ENCODE results near the gene WDSUB1. TPM values are rescaled to one million over a fixed set of nuclear protein-coding genes. Genes with fewer than 3 reads are reported as not detected.

WDSUB1 gene
- total and polyA plus RNA-seq, 2 donors (not counting 3 experiments of a cell fraction or from before 2014, with no cell fraction given) = 4.0 to 4.8 TPM

- Histone ChIP-seq H3K4me3 (replicated peaks in 1 of 3; ENCODE audit: insufficient read depth in 1 of 3, low read depth in 1 of 3, low read length in 3 of 3) (no peak overlapping the region), H3K9me1 (replicated peaks; ENCODE audit: control insufficient read depth, extremely low read depth, insufficient read depth, low read length) (no peaks in the 10 kb centered on the region), H3K36me3 (ENCODE audit: control insufficient read depth in 2 of 2, extremely low read depth in 1 of 2, insufficient read depth in 2 of 2, low read length in 2 of 2) (no peaks in the 10 kb centered on the region), H3K27me3 (ENCODE audit: control insufficient read depth in 2 of 2, insufficient read depth in 2 of 2, low read length in 2 of 2) (no peaks in the 10 kb centered on the region), H2AFZ (ENCODE audit: low read depth, low read length) (peak overlapping the region; percentile 23), H3K4me2 (ENCODE audit: insufficient read depth, low read length) (no peak overlapping the region), H4K20me1 (replicated peaks; ENCODE audit: control insufficient read depth, extremely low read depth, insufficient read depth, low read length) (no peaks in the 10 kb centered on the region), H3K9me3 (replicated peaks; ENCODE audit: control insufficient read depth, insufficient read depth, low read length) (no peaks in the 10 kb centered on the region), H3K9ac (replicated peaks; ENCODE audit: extremely low read depth, insufficient read depth, low read length) (no peak overlapping the region), H3K4me1 (ENCODE audit: control insufficient read depth, extremely low read depth, insufficient read depth, low read length) (peaks cover 4% of the 10 kb centered on the region), H3K79me2 (ENCODE audit: control insufficient read depth, insufficient read depth, low read length) (no peaks in the 10 kb centered on the region), H3K27ac (ENCODE audit: insufficient read depth, low read depth, low read length) (no peak overlapping the region)
- ChIA-PET CTCF (no interaction called here), POLR2A (no interaction called here)
- intact Hi-C loops (cut with micrococcal nuclease) = no loop called here
- BruUV-seq (replicated peaks) = no TSS peak
- DNase-seq (ENCODE audit: low read depth, low spot score) (no peak), FAIRE-seq (no peak)
- dilution Hi-C loops (cut with MboI; ENCODE audit: extremely low pct_ligation_motif_present, low sequenced_read_pairs) = no loop called here
- no peak for TF ChIP-seq POLR2A (IDR thresholded peaks at IDR 0.05; ENCODE audit: low read depth, low read length)
These were observed 5.7 kb upstream of the WDSUB1 start for GRCh38 chr2:159292157-159292556.

GRCh38 chr2:159290289-159290907 is 3.9 kb upstream of the WDSUB1 start:
- no TSS peak for BruUV-seq (replicated peaks)
- intact Hi-C loops (cut with micrococcal nuclease) = no loop called here
- H3K9me3 ChIP-seq (replicated peaks; ENCODE audit: control insufficient read depth, insufficient read depth, low read length) = no peaks in the 10 kb centered on the region
- FAIRE-seq (peak; percentile 44), DNase-seq (ENCODE audit: low read depth, low spot score) (peak; percentile 9)
- H3K9ac ChIP-seq (replicated peaks; ENCODE audit: extremely low read depth, insufficient read depth, low read length) = no peak overlapping the region
- H3K79me2 ChIP-seq (ENCODE audit: control insufficient read depth, insufficient read depth, low read length) = no peaks in the 10 kb centered on the region
- no peak overlapping the region for H3K4me3 ChIP-seq (replicated peaks in 1 of 3; ENCODE audit: insufficient read depth in 1 of 3, low read depth in 1 of 3, low read length in 3 of 3)
- CTCF ChIA-PET = interaction anchor here (1.0 to 2.4 kb wide), 5 partner anchors 10 to 22 kb away, joined by 3 to 7 read pairs (median 4); no protein-coding TSS in a partner anchor
- no peak overlapping the region for H2AFZ ChIP-seq (ENCODE audit: low read depth, low read length)
- no peak for TF ChIP-seq CTCF (IDR thresholded peaks at IDR 0.05; ENCODE audit: extremely low read depth in 1 of 2, insufficient read depth in 1 of 2, low read depth in 1 of 2, low read length in 2 of 2)
- peak; percentile 31 for TF ChIP-seq GATA2 (IDR thresholded peaks at IDR 0.05; ENCODE audit: insufficient read depth, insufficient read length, low read depth, low read length)
- POLR2A ChIA-PET = no interaction called here
- dilution Hi-C loops (cut with MboI; ENCODE audit: extremely low pct_ligation_motif_present, low sequenced_read_pairs) = no loop called here
- H3K36me3 ChIP-seq (ENCODE audit: control insufficient read depth in 2 of 2, extremely low read depth in 1 of 2, insufficient read depth in 2 of 2, low read length in 2 of 2) = no peaks in the 10 kb centered on the region
- no peaks in the 10 kb centered on the region for H3K27me3 ChIP-seq (ENCODE audit: control insufficient read depth in 2 of 2, insufficient read depth in 2 of 2, low read length in 2 of 2)
- H3K9me1 ChIP-seq (replicated peaks; ENCODE audit: control insufficient read depth, extremely low read depth, insufficient read depth, low read length) = no peaks in the 10 kb centered on the region
- H3K4me2 ChIP-seq (ENCODE audit: insufficient read depth, low read length) = no peak overlapping the region
- peaks cover 7% of the 10 kb centered on the region for H3K4me1 ChIP-seq (ENCODE audit: control insufficient read depth, extremely low read depth, insufficient read depth, low read length)
- H4K20me1 ChIP-seq (replicated peaks; ENCODE audit: control insufficient read depth, extremely low read depth, insufficient read depth, low read length) = no peaks in the 10 kb centered on the region
- H3K27ac ChIP-seq (ENCODE audit: insufficient read depth, low read depth, low read length) = no peak overlapping the region
